Loucy (cell line): ENCODE data around the gene CAMK1D.

ENCODE experiments used
- H2AFZ ChIP-seq: fragments of 200-600 bp; sonication (generic); 2 replicates; pipeline ENCODE4 v1.6.0; 2016; ENCODE audit warnings: antibody characterized with exemption, mild to moderate bottlenecking, low read length, moderate library complexity
- H3F3A ChIP-seq: fragments of 200-600 bp; 2 replicates; pipeline ENCODE4 v1.6.0; 2016; ENCODE audit warnings: antibody characterized with exemption, low read depth, mild to moderate bottlenecking
- H3K27me3 ChIP-seq: fragments of 200-600 bp; sonication (generic); 2 replicates; pipeline ENCODE4 v1.6.1; 2014; ENCODE audit warnings: low read length, mild to moderate bottlenecking; ENCODE audit not compliant: insufficient read depth, poor library complexity, severe bottlenecking
- H3K36me3 ChIP-seq: fragments of 200-600 bp; sonication (generic); 2 replicates; pipeline ENCODE4 v1.6.1; 2016; ENCODE audit warnings: low read length; ENCODE audit not compliant: insufficient read depth
- H3K4me1 ChIP-seq: fragments of 200-600 bp; sonication (generic); 2 replicates; pipeline ENCODE4 v1.5.1; 2014; ENCODE audit warnings: low read length, mild to moderate bottlenecking; ENCODE audit not compliant: insufficient read depth, poor library complexity, severe bottlenecking
- H3K4me2 ChIP-seq: fragments of 200-600 bp; sonication (generic); 2 replicates; pipeline ENCODE4 v1.6.0; 2014; ENCODE audit warnings: antibody characterized with exemption, low read length, low read depth, mild to moderate bottlenecking; ENCODE audit not compliant: poor library complexity, severe bottlenecking
- H3K4me3 ChIP-seq: fragments of 200-600 bp; sonication (generic); 2 replicates; pipeline ENCODE4 v1.5.1; 2014; ENCODE audit warnings: low read length, mild to moderate bottlenecking, mixed read lengths; ENCODE audit not compliant: poor library complexity, severe bottlenecking
- H3K79me2 ChIP-seq: fragments of 200-600 bp; sonication (generic); 2 replicates; pipeline ENCODE4 v1.6.1; 2014; ENCODE audit warnings: low read length; ENCODE audit not compliant: insufficient read depth
- H3K9ac ChIP-seq: fragments of 200-600 bp; sonication (generic); 2 replicates; pipeline ENCODE4 v1.6.0; 2014; ENCODE audit warnings: mild to moderate bottlenecking, low read depth, low read length, moderate library complexity; ENCODE audit not compliant: poor library complexity, severe bottlenecking
- H3K9me2 ChIP-seq: fragments of 200-600 bp; sonication (generic); replicated peaks from 2 replicates; pipeline ENCODE4 v1.6.1; 2016; ENCODE audit warnings: low read depth, low read length, mixed read lengths
- H3K9me3 ChIP-seq: fragments of 200-600 bp; sonication (generic); 2 replicates; pipeline ENCODE4 v1.6.1; 2014; ENCODE audit warnings: mild to moderate bottlenecking, antibody characterized with exemption, low read length, low read depth; ENCODE audit not compliant: insufficient read depth
- H4K20me1 ChIP-seq: fragments of 200-600 bp; sonication (generic); 2 replicates; pipeline ENCODE4 v1.6.0; 2014; ENCODE audit warnings: antibody characterized with exemption, low read length, mild to moderate bottlenecking; ENCODE audit not compliant: insufficient read depth, poor library complexity, severe bottlenecking
- EZH2phosphoT487 ChIP-seq: fragments of 200-600 bp; IDR thresholded peaks from 2 replicates; pipeline ENCODE4 v1.6.1; 2018; ENCODE audit warnings: antibody characterized with exemption, mild to moderate bottlenecking, moderate library complexity, borderline replicate concordance
- TF ChIP-seq, protein P1 (sequence below): fragments of 200-600 bp; sonication (generic); conservative IDR thresholded peaks from 2 replicates; pipeline ENCODE4 v1.5.1; 2014; ENCODE audit warnings: mild to moderate bottlenecking, antibody characterized with exemption, low read length

CAMK1D gene

DNA sequence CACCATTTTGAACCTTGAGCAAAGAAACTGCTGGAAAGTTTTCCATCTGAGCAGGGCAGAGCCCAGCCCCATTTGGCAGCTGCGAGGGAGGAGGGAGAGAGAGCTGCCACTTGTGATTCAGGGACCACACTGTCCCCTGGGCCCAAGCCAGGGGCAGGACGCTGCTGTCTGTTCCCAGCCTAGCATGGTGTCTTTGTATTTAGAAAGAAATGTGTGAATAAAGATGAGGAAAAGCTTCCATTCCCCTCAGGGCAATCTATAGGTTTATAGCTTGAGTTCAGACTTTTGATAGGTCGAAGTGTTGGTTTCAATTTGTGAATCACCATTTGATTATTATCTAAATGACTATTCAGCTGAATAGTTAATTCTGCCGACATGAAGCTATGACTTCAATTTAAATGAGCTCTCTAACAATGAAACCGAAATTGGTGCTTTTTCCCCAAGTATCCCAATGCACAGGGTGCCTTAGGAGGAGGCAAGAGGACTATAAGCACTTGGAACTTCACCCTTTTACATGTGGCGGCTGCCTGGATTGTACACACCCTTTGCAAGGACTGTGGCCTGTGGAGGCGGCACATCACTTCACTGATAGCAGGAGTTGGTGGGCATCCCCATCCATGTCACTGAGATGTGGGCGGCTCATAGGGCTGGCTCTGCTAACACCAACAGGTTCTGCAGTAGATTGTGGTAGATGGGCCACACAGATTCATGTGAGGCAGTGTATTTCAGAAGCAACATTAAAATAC lies 428.7 kb downstream of the CAMK1D start:
- H3F3A ChIP-seq = no peaks in the 10 kb centered on the region
- no peak overlapping the region for H3K4me2 ChIP-seq
- no peak overlapping the region for H3K4me3 ChIP-seq
- TF ChIP-seq EZH2phosphoT487 = no peak
- TF ChIP-seq, protein P1, sequence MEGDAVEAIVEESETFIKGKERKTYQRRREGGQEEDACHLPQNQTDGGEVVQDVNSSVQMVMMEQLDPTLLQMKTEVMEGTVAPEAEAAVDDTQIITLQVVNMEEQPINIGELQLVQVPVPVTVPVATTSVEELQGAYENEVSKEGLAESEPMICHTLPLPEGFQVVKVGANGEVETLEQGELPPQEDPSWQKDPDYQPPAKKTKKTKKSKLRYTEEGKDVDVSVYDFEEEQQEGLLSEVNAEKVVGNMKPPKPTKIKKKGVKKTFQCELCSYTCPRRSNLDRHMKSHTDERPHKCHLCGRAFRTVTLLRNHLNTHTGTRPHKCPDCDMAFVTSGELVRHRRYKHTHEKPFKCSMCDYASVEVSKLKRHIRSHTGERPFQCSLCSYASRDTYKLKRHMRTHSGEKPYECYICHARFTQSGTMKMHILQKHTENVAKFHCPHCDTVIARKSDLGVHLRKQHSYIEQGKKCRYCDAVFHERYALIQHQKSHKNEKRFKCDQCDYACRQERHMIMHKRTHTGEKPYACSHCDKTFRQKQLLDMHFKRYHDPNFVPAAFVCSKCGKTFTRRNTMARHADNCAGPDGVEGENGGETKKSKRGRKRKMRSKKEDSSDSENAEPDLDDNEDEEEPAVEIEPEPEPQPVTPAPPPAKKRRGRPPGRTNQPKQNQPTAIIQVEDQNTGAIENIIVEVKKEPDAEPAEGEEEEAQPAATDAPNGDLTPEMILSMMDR = no peak
- H3K36me3 ChIP-seq = no peaks in the 10 kb centered on the region
- H2AFZ ChIP-seq = no peak overlapping the region
- H4K20me1 ChIP-seq = no peaks in the 10 kb centered on the region
- H3K4me1 ChIP-seq = no peaks in the 10 kb centered on the region
- no peaks in the 10 kb centered on the region for H3K79me2 ChIP-seq
- no peaks in the 10 kb centered on the region for H3K9me3 ChIP-seq
- no peak overlapping the region for H3K9ac ChIP-seq
- H3K9me2 ChIP-seq = no peaks in the 10 kb centered on the region
- no peaks in the 10 kb centered on the region for H3K27me3 ChIP-seq

DNA sequence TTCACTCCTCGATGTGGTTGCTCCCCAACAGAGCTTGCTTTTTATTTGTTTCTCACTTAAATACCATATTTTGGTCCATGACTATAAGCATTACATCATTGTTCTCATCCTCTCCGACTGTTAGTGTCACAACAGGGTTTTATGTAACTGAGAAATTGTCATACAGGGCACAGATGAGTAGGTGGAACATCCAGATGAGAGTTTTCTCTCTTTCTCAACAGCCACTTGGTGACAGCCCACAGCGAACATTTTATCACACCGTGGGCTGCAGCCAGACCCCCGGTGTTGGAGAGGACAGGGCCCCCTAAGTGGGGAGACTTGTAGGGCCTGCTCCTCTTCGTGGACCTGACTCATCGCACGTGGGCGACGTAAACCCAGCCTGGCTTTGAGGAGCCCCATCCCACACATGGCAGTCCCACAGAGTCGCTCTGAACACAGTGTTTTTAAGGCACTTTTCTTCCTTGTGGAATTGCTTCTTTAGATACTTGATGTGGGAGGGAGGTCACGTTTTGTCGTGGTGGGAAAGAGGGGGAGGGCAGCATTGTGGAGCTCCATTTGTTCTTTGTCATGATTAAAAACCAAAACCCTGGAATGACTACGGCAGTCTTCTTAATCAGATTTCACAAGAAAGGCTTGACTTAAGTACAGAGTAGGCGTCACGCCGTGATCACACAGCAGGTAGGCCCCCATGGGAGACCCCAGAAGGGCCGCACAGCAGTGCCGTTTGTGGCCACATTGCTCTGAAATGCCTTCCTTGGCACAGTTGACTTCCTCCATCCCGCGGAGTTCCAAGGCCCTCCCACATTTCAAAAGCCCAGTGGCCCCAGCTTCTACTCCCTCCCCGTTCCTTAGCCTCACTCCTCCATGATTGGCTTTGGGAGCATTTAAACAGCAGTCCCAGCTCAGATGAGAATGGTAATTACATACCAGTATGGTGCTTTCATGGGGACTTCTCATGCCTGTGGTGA lies 431.6 kb downstream of the CAMK1D start:
- no peaks in the 10 kb centered on the region for H3K27me3 ChIP-seq
- H3K4me1 ChIP-seq = no peaks in the 10 kb centered on the region
- H3F3A ChIP-seq = no peaks in the 10 kb centered on the region
- no peak for TF ChIP-seq EZH2phosphoT487
- TF ChIP-seq, protein P1 = no peak
- no peak overlapping the region for H2AFZ ChIP-seq
- H3K9ac ChIP-seq = no peak overlapping the region
- no peaks in the 10 kb centered on the region for H4K20me1 ChIP-seq
- H3K4me2 ChIP-seq = no peak overlapping the region
- H3K79me2 ChIP-seq = no peaks in the 10 kb centered on the region
- H3K36me3 ChIP-seq = no peaks in the 10 kb centered on the region
- no peaks in the 10 kb centered on the region for H3K9me3 ChIP-seq
- H3K9me2 ChIP-seq = no peaks in the 10 kb centered on the region
- no peak overlapping the region for H3K4me3 ChIP-seq

DNA sequence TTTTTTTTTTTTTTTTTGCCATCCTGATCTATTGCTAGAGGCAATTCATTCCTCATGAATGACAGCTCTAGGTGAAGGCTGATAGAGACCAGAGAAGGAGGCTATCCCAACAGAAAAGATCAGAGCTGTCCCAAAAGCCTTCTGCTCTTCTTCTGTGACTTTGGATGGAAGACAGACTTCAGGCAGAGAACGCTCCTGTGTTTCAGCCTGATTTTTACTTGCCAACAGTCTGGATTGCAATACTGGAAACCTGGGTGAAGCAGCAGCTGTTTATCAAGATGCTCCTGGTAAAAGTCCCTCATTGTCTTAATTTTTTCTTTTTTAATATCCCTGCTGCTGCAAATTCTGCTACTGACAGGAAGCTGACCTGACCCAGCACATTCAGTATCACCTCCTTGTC lies 432.6 kb downstream of the CAMK1D start:
- Histone ChIP-seq H3K36me3 (no peaks in the 10 kb centered on the region), H3K4me1 (no peaks in the 10 kb centered on the region), H3K79me2 (no peaks in the 10 kb centered on the region), H2AFZ (no peak overlapping the region), H3K9me2 (no peaks in the 10 kb centered on the region), H3K4me2 (no peak overlapping the region), H3K9me3 (no peaks in the 10 kb centered on the region), H4K20me1 (no peaks in the 10 kb centered on the region), H3K9ac (no peak overlapping the region), H3F3A (no peaks in the 10 kb centered on the region), H3K27me3 (no peaks in the 10 kb centered on the region), H3K4me3 (no peak overlapping the region)
- TF ChIP-seq, protein P1 = no peak
- no peak for TF ChIP-seq EZH2phosphoT487
